ENCODE results near the gene ANKZF1.

ANKZF1 gene

GRCh38 chr2:219228041-219228910 lies 1.3 kb upstream of the ANKZF1 start:
- DNase-seq, result no peak

DNA sequence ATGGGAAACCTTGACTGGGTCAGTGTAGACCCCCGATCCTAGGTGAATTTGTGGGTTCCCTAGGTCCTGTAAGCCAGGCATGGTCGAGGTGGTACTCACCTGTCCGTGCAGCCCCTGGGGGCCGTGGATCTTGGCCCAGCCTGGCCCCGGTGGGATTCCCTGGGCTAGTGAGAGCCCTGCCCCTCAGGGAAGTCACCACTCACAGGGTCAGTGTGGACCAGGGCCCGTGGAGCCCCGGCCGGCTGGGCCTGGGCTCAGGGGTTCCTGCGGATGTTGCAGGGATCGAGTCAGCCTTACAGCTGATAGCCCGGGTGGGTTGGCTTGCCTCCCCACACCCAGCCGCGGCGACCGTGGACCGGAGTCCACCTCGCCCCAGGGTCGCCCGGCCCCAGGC lies 698 bp upstream of the ANKZF1 start:
- no peak for DNase-seq

DNA sequence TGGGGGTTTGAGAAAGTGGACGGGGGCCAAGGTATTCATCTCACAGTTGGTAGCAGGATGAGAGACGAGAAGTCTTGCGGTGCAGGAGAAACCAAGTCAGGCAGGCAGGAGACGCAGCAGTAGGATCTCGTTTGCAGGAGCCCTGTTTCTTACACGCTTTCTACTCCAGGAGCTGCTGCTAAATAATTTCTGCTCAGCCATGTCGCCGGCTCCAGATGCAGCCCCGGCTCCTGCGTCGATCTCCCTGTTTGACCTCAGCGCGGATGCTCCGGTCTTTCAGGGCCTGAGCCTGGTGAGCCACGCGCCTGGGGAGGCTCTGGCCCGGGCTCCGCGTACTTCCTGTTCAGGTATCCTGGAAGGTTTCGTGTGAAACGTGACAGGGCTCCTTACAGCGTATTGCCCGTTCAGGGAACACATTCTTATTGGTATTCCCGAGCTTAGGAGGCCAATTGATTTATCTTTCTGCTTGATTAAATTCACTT lies 494 bp downstream of the ANKZF1 start:
- peak; percentile 45 for DNase-seq

GRCh38 chr2:219234331-219234730 lies 4.7 kb downstream of the ANKZF1 start:
- DNase-seq, result no peak

GRCh38 chr2:219243291-219243761 lies 13.7 kb downstream of the ANKZF1 start:
- DNase-seq, result no peak

DNA sequence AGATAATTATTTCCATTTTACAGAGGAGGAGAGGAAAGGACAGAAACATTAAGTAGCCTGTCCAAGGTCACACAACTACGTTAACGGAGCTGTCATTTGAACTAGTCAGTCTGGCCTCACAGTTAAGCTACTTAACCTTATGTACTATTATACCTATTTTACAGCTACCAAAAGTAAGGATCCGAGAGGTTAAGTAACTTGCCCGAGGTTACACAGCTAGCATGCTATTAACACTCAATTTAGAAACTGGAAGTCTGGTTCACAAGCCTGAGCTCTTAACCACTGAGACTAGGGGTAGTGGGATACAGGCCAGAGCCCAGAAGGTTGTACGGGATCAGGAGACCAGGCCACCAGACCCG lies 15.2 kb downstream of the ANKZF1 start:
- no peak for DNase-seq

GRCh38 chr2:219245148-219245898 lies 15.7 kb downstream of the ANKZF1 start, which contains the start of the genes GLB1L and STK16:
TSS of gene GLB1L (minus strand) at chr2:219245444. CDS start at chr2:219243573, 1,871 bp downstream.
TSS of gene STK16 (plus strand) at chr2:219245479. CDS start at chr2:219246000, 521 bp downstream.
- DNase-seq, result peak; percentile 85

DNA sequence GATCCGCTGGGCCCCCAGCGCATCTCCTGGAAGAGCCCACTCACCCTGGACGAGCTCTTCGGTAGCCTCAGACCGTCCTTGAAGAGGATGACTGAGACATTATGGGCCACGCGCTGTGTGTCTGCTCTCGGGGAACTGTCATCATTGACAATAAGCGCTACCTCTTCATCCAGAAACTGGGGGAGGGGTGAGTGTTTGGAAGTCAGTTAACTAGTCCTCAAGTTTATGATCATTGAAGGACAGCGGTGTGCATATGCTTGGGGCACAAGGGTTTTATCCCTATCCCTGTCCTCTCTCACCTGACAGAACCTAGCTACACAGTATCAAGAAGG lies 16.3 kb downstream of the ANKZF1 start:
- no peak for DNase-seq

DNA sequence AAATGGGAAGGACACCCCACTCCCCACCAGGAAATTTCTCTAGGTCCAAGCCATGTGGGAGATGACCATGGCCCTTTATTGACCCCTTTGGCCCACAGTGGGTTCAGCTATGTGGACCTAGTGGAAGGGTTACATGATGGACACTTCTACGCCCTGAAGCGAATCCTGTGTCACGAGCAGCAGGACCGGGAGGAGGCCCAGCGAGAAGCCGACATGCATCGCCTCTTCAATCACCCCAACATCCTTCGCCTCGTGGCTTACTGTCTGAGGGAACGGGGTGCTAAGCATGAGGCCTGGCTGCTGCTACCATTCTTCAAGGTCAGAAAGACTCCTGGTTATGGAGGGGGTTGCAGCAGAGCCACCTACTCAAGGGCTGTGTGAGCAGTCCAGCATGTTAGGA lies 17.0 kb downstream of the ANKZF1 start:
- DNase-seq, result no peak

- DNase-seq, result peak; percentile 57
Observed at GRCh38 chr2:219247678-219248642, 18.4 kb downstream of the ANKZF1 start.

- DNase-seq, result no peak
Observed at GRCh38 chr2:219248845-219249202, 19.2 kb downstream of the ANKZF1 start.

DNA sequence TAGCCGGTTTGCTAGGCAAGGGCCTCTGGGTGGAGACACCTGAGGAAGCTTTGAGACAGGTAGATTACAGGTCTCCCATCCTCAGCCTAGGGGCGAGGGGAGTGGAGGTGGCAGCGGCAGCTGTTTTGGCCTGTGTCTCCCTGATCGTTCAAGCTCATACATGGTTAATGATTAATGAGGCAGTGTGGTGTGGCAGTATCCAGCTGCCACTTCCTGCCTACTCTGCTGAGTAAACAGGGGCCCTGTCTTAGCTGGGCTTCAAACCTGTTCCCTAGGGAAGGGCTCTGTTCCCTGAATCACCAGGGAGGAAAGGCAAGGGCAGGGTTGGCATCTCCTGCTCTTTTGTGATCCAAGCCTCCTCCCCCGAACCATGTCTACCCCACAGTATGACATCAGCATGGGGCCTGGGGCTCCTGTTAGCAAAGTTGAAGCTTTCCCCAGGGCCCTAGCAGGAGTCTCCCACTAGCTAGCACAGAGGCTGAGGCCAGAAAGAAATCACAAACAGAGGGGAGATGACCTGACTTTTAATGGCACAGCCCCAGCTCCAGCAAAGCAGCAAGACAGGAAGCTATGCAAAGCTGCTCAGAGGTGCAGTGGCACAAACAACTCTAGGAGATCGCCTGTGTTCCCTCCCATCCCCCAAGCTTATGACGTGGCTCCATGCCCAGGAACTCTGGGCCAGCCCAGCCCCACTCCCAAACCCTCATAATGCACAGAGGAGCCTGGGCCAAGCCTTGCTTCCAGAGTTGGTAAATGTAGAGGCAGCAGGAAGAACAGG lies 19.8 kb downstream of the ANKZF1 start:
- DNase-seq, result peak; percentile 63

- no peak for DNase-seq
Observed at GRCh38 chr2:219250049-219250781, 20.6 kb downstream of the ANKZF1 start.

- no peak for DNase-seq
Observed at GRCh38 chr2:219251656-219252055, 22.1 kb downstream of the ANKZF1 start.

GRCh38 chr2:219252084-219252483 lies 22.5 kb downstream of the ANKZF1 start:
- DNase-seq, result peak; percentile 49

- peak; percentile 57 for DNase-seq
Observed at GRCh38 chr2:219252570-219252899, 22.9 kb downstream of the ANKZF1 start.

DNA sequence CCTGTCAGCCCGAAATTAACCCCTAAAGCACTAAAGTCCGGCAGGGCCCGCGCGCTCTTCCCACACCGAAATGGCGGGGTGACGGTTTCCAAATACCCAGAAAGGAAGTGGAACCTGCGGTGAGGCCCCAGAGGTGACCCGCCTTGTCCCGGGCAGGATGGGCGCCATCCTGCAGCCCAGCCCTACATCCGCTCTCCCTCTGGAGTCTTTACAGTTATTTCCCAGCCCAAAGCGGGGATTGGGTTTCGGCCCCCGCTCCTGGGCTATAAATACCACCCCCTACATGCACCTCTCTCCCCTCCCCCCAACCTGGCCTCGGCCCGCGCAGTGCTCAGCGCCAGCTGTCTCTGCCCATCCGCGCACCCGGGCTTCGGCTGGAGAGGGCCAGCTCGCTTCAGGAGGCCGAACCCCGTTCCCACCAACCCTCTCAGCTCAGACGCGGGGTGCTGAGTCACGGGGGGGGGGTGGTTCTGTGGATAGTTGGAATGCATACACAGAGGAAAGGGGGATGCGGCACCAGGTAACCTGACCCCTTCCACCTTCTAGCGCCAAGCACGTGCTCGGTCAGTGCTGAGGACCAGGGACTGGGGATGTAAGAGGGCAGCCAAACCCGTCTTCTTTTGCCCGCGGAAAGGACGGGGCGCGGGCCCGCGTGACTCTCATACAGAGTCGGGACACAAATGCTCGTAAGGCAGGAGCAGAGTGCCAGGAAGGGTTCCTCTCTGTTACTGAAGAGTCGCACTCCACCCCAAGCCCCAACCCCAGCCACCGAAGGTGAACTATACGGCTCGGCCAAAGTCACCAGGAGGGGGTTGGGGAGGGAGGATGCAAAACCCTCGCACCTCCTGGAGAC lies 23.5 kb downstream of the ANKZF1 start, which contains the start of gene TUBA4B:
TSS of gene TUBA4B (plus strand) at position 344 of the 853 bp plus-strand sequence. CDS start at position 509, 165 bp downstream.
- DNase-seq, result peak; percentile 59

DNA sequence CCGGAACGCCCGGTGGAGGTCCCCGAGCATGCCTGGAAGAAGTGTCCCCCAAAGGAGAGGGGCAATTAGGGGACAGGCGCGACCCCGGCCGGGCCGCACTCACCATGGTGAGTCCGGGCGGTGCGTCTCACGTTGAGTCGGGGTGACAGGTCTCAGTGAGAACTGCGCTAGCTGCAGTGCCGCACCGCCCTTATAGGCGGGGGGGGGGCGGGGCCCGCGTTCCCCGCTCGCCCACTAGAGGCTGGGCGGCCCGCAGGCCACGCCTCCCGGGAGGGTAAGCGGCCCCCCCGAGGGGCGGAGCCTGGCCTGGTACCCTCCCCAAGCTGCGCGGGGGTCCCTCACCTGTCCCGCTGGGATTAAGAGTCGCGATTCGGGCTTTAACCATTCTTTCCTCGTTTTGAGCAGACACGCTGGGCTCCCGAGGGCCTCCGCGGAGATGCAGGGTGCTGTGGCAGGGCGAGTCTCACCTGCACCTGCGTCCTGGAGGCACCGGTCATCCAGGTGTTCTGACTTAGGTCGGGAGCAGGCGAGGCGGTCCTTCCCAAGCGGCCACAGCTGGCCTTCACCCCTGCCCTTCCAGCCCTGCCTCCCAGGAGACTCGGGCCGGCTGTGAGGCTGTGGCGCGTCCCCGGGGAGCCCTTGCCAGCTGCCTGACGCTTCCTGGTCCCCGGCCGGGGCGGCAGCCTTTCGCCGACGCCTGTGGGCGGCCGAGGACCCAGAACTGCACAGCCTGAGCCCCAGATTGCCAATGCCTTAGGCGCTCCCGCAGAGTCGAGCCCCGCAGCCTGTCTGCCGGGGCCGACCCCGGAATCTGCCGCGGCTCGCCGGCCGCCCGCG lies 24.4 kb downstream of the ANKZF1 start, which contains the start of gene TUBA4A:
TSS of gene TUBA4A (minus strand) at position 166 of the 837 bp plus-strand sequence. CDS start at position 106, 60 bp downstream.
- peak; percentile 96 for DNase-seq
